Measurements from ENCODE around the gene LY6G5C. TPM values are rescaled to one million over a fixed set of nuclear protein-coding genes. Genes with fewer than 3 reads are reported as not detected.
A peak's percentile ranks its signal among the peaks of the same experiment; 100 is the strongest.

LY6G5C gene
- total and polyA plus RNA-seq, 7 experiments from 2014 or later, result 2.4 to 10.2 (median 3.2) TPM

DNA sequence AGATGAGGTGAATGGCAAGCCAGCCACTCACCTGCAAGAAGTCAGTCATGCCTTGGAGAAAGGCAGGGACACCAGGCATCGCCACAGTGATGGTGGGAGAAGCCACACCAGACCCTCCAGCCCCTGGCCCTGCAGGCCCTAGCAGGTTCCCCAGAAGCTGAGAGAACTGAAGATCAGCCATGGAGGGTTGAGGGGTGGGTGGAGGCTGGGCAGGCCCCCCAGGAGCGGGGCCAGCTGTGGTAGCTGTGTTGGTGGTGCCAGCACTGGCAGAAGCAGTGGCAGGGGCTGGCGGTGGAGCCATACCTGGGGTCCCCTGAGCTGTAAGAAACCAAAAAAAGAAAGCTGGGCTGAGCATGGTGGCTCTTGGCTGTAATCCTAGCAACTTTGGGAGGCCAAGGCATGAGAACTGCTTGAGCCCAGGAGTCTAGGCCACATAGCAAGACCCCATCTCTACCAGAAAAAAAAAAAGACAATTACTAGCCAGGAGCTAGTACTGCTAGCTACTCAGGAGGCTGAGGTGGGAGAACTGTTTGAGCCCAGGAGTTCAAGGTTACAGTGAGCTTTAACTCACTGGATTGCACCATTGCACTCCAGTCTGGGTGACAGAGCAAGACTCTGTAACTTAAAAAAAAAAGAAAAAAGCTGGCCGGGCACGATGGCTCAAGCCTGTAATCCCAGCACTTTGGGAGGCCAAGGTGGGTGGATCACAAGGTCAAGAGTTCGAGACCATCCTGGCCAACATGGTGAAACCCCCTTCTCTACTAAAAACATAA lies 37.9 kb downstream of the LY6G5C start:
- H3K36me3 ChIP-seq (ENCODE audit: control insufficient read depth in 2 of 3, insufficient read depth in 3 of 3, low read length in 3 of 3), result peaks cover 31 to 93% (median 48%) of the 10 kb centered on the region in 3 experiments
- no peaks in the 10 kb centered on the region for H3K9me3 Mint-ChIP-seq
- DNase-seq (no peak), ATAC-seq (no peak)
- no peaks in the 10 kb centered on the region for H3K4me1 ChIP-seq (ENCODE audit: control insufficient read depth in 2 of 2, insufficient read depth in 2 of 2, low read length in 2 of 2)
- H3K4me3 ChIP-seq (ENCODE audit: low read length), result no peak overlapping the region
- CTCF ChIA-PET, result no interaction called here
- H3K27ac ChIP-seq (ENCODE audit: low read depth, low read length), result no peak overlapping the region
- H3K27me3 Mint-ChIP-seq, result no peaks in the 10 kb centered on the region
- POLR2A ChIA-PET, result interaction anchor here (0.7 to 1.4 kb wide), 3 partner anchors 10 to 19 kb away, joined by 3 to 4 read pairs (median 3); partner anchors contain the start of gene BAG6
- H3K36me3 Mint-ChIP-seq, result peaks cover 9 to 40% (median 13%) of the 10 kb centered on the region in 5 donors
- intact Hi-C loops (cut with micrococcal nuclease), result no loop called here
- no peaks in the 10 kb centered on the region for H3K9me3 ChIP-seq (ENCODE audit: control insufficient read depth in 2 of 3, low read length in 3 of 3)
- peak overlapping the region in 3 of 9 donors; percentile 24 to 56 (median 41) for H3K27ac Mint-ChIP-seq
- no peak overlapping the region for H3K4me3 Mint-ChIP-seq
- H3K4me1 Mint-ChIP-seq, result peaks cover 0 to 11% (median 3%) of the 10 kb centered on the region in 7 donors
- H3K27me3 ChIP-seq (ENCODE audit: control insufficient read depth in 2 of 2, insufficient read depth in 2 of 2, low read length in 2 of 2), result no peaks in the 10 kb centered on the region

DNA sequence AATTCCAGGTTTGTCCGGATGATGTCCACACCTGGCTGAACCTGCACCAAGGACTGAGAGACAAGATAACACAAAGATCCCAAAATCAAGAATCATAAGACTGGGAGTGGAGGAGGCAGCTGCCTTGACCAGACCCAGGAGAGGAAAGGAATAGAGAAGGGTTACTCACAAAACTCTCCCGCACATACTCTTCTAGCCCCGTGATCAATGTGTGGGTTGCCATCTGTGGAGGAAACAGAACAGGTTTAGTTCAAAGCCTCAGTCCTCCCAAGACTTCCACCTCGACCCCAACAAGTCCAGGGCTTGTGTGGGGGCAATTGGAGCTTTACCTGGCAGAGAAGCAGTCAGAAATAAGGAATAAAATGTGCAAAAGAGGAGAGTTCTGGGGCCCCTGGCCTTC lies 39.5 kb downstream of the LY6G5C start:
- peaks cover 5 to 41% (median 14%) of the 10 kb centered on the region in 5 donors for H3K36me3 Mint-ChIP-seq
- H3K27me3 Mint-ChIP-seq, result no peaks in the 10 kb centered on the region
- Histone ChIP-seq H3K9me3 (ENCODE audit: control insufficient read depth in 2 of 3, low read length in 3 of 3) (no peaks in the 10 kb centered on the region), H3K4me3 (ENCODE audit: low read length) (no peak overlapping the region), H3K4me1 (ENCODE audit: control insufficient read depth in 2 of 2, insufficient read depth in 2 of 2, low read length in 2 of 2) (no peaks in the 10 kb centered on the region), H3K36me3 (ENCODE audit: control insufficient read depth in 2 of 3, insufficient read depth in 3 of 3, low read length in 3 of 3) (peaks cover 28 to 94% (median 37%) of the 10 kb centered on the region in 3 experiments), H3K27ac (ENCODE audit: low read depth, low read length) (no peak overlapping the region), H3K27me3 (ENCODE audit: control insufficient read depth in 2 of 2, insufficient read depth in 2 of 2, low read length in 2 of 2) (no peaks in the 10 kb centered on the region)
- POLR2A ChIA-PET, result interaction anchor here (1.4 to 1.9 kb wide), 2 partner anchors 11 to 60 kb away, joined by 4 to 10 read pairs; partner anchors contain the start of gene BAG6
- peaks cover 0 to 14% (median 0%) of the 10 kb centered on the region in 7 donors for H3K4me1 Mint-ChIP-seq
- H3K27ac Mint-ChIP-seq, result peak overlapping the region in 5 of 9 donors; percentile 21 to 73 (median 34)
- intact Hi-C loops (cut with micrococcal nuclease), result no loop called here
- H3K9me3 Mint-ChIP-seq, result no peaks in the 10 kb centered on the region
- CTCF ChIA-PET, result no interaction called here
- H3K4me3 Mint-ChIP-seq, result no peak overlapping the region
- ATAC-seq (no peak), DNase-seq (no peak)

DNA sequence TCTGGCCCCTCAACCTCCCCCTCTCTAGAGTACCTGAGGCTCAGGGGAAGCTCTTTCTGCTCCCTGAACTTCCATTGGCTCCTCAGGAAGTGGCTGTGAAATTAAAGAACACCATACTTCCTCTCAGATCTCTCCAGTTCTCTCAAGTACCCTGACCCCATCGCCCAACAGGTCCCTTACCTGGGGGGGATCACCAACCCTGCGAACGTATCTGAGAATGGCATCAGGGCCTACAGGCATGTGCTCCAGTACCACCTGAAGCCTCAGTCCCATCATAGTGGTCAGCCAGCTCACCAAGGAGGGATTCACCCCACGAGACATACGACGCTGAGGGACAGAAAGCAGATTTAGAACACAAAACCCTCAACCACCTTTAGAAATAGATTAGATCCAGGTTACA lies 40.3 kb downstream of the LY6G5C start:
- H3K4me3 Mint-ChIP-seq, result no peak overlapping the region
- ChIA-PET CTCF (no interaction called here), POLR2A (interaction anchor here (1.2 to 1.9 kb wide), 3 partner anchors 11 to 59 kb away, joined by 4 to 10 read pairs (median 7); partner anchors contain the start of gene BAG6)
- H3K4me1 ChIP-seq (ENCODE audit: control insufficient read depth in 2 of 2, insufficient read depth in 2 of 2, low read length in 2 of 2), result no peaks in the 10 kb centered on the region
- H3K9me3 ChIP-seq (ENCODE audit: control insufficient read depth in 2 of 3, low read length in 3 of 3), result no peaks in the 10 kb centered on the region
- no peak overlapping the region for H3K27ac ChIP-seq (ENCODE audit: low read depth, low read length)
- no peaks in the 10 kb centered on the region for H3K27me3 ChIP-seq (ENCODE audit: control insufficient read depth in 2 of 2, insufficient read depth in 2 of 2, low read length in 2 of 2)
- H3K9me3 Mint-ChIP-seq, result no peaks in the 10 kb centered on the region
- no peak overlapping the region for H3K4me3 ChIP-seq (ENCODE audit: low read length)
- intact Hi-C loops (cut with micrococcal nuclease), result no loop called here
- DNase-seq, result no peak
- H3K27me3 Mint-ChIP-seq, result no peaks in the 10 kb centered on the region
- H3K4me1 Mint-ChIP-seq, result peaks cover 0 to 13% (median 0%) of the 10 kb centered on the region in 7 donors
- peak overlapping the region in 2 of 9 donors; percentile 22 to 73 for H3K27ac Mint-ChIP-seq
- peaks cover 28 to 94% (median 37%) of the 10 kb centered on the region in 3 experiments for H3K36me3 ChIP-seq (ENCODE audit: control insufficient read depth in 2 of 3, insufficient read depth in 3 of 3, low read length in 3 of 3)
- peaks cover 5 to 45% (median 13%) of the 10 kb centered on the region in 5 donors for H3K36me3 Mint-ChIP-seq
- ATAC-seq, result no peak

DNA sequence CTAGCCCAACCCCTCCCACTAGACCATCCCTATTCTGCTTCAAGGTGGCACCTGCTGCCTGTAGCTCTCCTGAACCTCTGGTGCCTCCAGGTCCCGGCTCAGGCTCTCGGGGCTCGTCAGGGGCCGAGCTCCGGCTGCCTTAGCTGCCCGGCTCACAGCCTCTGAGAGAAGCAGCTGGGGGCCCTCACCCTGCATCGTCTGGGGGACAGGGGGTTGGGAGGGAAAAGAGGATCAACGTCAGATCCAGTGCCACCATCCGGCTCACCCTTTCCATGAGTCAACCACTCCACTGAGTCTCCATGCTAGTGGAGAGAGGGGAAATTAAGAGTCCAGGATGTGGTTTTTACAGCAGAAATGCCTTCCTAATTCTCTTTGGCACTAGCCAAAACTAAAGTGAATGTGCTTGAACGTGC lies 41.4 kb downstream of the LY6G5C start:
- DNase-seq, result no peak
- ATAC-seq, result no peak
- no peaks in the 10 kb centered on the region for H3K9me3 Mint-ChIP-seq
- H3K36me3 ChIP-seq (ENCODE audit: control insufficient read depth in 2 of 3, insufficient read depth in 3 of 3, low read length in 3 of 3), result peaks cover 26 to 94% (median 28%) of the 10 kb centered on the region in 3 experiments
- H3K27ac ChIP-seq (ENCODE audit: low read depth, low read length), result no peak overlapping the region
- H3K9me3 ChIP-seq (ENCODE audit: control insufficient read depth in 2 of 3, low read length in 3 of 3), result no peaks in the 10 kb centered on the region
- intact Hi-C loops (cut with micrococcal nuclease), result loop anchor here in 1 of 2 donors (2.0 kb wide), 1 partner anchor 19 kb away; the partner anchor contains the start of gene PRRC2A
- H3K4me3 Mint-ChIP-seq, result no peak overlapping the region
- peaks cover 0 to 7% (median 0%) of the 10 kb centered on the region in 7 donors for H3K4me1 Mint-ChIP-seq
- H3K36me3 Mint-ChIP-seq, result peaks cover 0 to 45% (median 12%) of the 10 kb centered on the region in 5 donors
- no peaks in the 10 kb centered on the region for H3K4me1 ChIP-seq (ENCODE audit: control insufficient read depth in 2 of 2, insufficient read depth in 2 of 2, low read length in 2 of 2)
- ChIA-PET POLR2A (interaction anchor here (0.6 to 2.4 kb wide), 4 partner anchors 12 to 18 kb away, joined by 3 to 15 read pairs (median 10); partner anchors contain the start of genes BAG6 and PRRC2A), CTCF (interaction anchor here (0.6 to 0.7 kb wide), 2 partner anchors 284 to 1537 kb away, joined by 3 to 5 read pairs; no protein-coding TSS in a partner anchor)
- H3K27me3 Mint-ChIP-seq, result no peaks in the 10 kb centered on the region
- no peaks in the 10 kb centered on the region for H3K27me3 ChIP-seq (ENCODE audit: control insufficient read depth in 2 of 2, insufficient read depth in 2 of 2, low read length in 2 of 2)
- no peak overlapping the region for H3K4me3 ChIP-seq (ENCODE audit: low read length)
- peak overlapping the region in 1 of 9 donors; percentile 49 for H3K27ac Mint-ChIP-seq

DNA sequence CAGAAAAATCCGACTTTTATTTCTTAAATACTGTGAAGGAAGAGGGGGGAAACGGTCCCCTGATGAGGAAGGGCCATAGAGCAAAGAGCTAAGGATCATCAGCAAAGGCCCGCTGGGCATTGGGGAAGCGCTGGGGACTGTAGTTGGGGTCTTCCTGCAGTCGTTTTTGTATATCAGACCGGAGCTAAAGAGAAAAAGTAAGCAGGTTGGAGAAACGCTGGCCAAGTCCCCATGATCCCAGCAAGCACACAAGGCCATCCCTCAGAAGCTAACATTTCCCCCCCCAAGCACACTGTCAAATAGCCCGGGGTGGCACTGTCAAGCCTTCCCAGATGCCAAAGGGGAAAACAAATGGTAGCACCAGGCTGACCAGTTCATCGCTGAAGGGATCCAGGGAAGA lies 41.8 kb downstream of the LY6G5C start:
- ChIA-PET POLR2A (interaction anchor here (1.2 to 2.4 kb wide), 3 partner anchors 11 to 17 kb away, joined by 7 to 15 read pairs (median 12); partner anchors contain the start of genes BAG6 and PRRC2A), CTCF (interaction anchor here (0.6 kb wide), 1 partner anchor 284 kb away, joined by 5 read pairs; no protein-coding TSS in a partner anchor)
- no peak overlapping the region for H3K4me3 ChIP-seq (ENCODE audit: low read length)
- peaks cover 26 to 94% (median 28%) of the 10 kb centered on the region in 3 experiments for H3K36me3 ChIP-seq (ENCODE audit: control insufficient read depth in 2 of 3, insufficient read depth in 3 of 3, low read length in 3 of 3)
- intact Hi-C loops (cut with micrococcal nuclease), result loop anchor here in 1 of 2 donors (2.0 kb wide), 1 partner anchor 18 kb away; the partner anchor contains the start of gene PRRC2A
- peaks cover 0 to 9% (median 0%) of the 10 kb centered on the region in 7 donors for H3K4me1 Mint-ChIP-seq
- no peaks in the 10 kb centered on the region for H3K9me3 ChIP-seq (ENCODE audit: control insufficient read depth in 2 of 3, low read length in 3 of 3)
- peaks cover 0 to 45% (median 12%) of the 10 kb centered on the region in 5 donors for H3K36me3 Mint-ChIP-seq
- DNase-seq, result no peak
- no peak for ATAC-seq
- H3K27ac ChIP-seq (ENCODE audit: low read depth, low read length), result no peak overlapping the region
- peak overlapping the region in 2 of 9 donors; percentile 11 to 59 for H3K27ac Mint-ChIP-seq
- H3K27me3 Mint-ChIP-seq, result no peaks in the 10 kb centered on the region
- H3K27me3 ChIP-seq (ENCODE audit: control insufficient read depth in 2 of 2, insufficient read depth in 2 of 2, low read length in 2 of 2), result no peaks in the 10 kb centered on the region
- no peaks in the 10 kb centered on the region for H3K4me1 ChIP-seq (ENCODE audit: control insufficient read depth in 2 of 2, insufficient read depth in 2 of 2, low read length in 2 of 2)
- no peak overlapping the region for H3K4me3 Mint-ChIP-seq
- no peaks in the 10 kb centered on the region for H3K9me3 Mint-ChIP-seq

DNA sequence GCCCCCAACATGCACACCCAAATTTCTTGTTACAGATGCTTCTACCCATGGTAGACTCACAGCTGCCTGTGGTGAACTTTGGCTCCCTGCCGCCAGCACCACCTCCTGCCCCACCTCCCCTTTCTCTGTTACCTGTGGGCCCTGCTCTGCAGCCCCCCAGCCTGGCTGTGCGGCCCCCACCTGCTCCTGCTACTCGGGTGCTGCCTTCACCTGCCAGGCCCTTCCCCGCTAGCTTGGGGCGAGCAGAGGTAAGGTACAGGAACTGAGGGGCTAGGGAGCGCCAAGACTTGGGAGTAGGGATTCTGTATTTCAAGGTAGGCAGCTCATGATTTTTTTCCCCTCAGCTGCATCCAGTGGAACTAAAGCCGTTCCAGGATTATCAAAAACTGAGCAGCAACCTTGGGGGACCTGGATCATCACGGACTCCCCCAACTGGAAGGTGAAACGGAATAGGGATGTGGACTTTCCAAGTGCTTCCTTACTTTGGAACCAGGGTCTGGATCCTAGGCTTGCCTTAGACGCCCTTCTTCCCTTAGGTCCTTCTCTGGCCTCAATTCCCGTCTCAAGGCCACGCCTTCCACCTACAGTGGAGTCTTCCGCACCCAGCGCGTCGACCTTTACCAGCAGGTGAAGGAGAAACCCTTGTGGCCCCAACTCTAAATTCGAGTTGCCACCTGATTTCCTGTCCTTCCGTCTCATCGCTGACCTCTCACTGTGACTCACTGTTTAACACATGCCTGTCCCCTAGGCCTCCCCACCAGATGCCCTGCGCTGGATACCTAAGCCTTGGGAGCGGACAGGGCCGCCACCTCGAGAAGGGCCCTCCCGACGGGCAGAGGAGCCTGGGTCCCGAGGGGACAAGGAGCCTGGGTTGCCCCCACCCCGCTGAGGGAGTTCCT lies 43.9 kb downstream of the LY6G5C start:
- no peak for DNase-seq
- no peak overlapping the region for H3K27ac ChIP-seq (ENCODE audit: low read depth, low read length)
- H3K4me1 ChIP-seq (ENCODE audit: control insufficient read depth in 2 of 2, insufficient read depth in 2 of 2, low read length in 2 of 2), result no peaks in the 10 kb centered on the region
- Mint-ChIP-seq H3K27me3 (no peaks in the 10 kb centered on the region), H3K4me1 (peaks cover 0 to 10% (median 0%) of the 10 kb centered on the region in 7 donors), H3K27ac (peak overlapping the region in 4 of 9 donors; percentile 51 to 56 (median 54)), H3K9me3 (no peaks in the 10 kb centered on the region), H3K36me3 (peaks cover 0 to 45% (median 12%) of the 10 kb centered on the region in 5 donors), H3K4me3 (no peak overlapping the region)
- ChIA-PET CTCF (no interaction called here), POLR2A (interaction anchor here (1.2 to 2.4 kb wide), 2 partner anchors 12 to 15 kb away, joined by 4 to 12 read pairs; partner anchors contain the start of gene PRRC2A)
- H3K36me3 ChIP-seq (ENCODE audit: control insufficient read depth in 2 of 3, insufficient read depth in 3 of 3, low read length in 3 of 3), result peaks cover 33 to 94% (median 33%) of the 10 kb centered on the region in 3 experiments
- H3K9me3 ChIP-seq (ENCODE audit: control insufficient read depth in 2 of 3, low read length in 3 of 3), result no peaks in the 10 kb centered on the region
- ATAC-seq, result no peak
- H3K27me3 ChIP-seq (ENCODE audit: control insufficient read depth in 2 of 2, insufficient read depth in 2 of 2, low read length in 2 of 2), result no peaks in the 10 kb centered on the region
- H3K4me3 ChIP-seq (ENCODE audit: low read length), result no peak overlapping the region
- intact Hi-C loops (cut with micrococcal nuclease), result no loop called here

All from naive thymus-derived CD4-positive, alpha-beta T cell (primary cell).